ENCODE results near the gene AKR1B1.

AKR1B1 gene

GRCh38 chr7:134428942-134429341, 30.0 kb downstream of the AKR1B1 start:
- DNase-seq (ENCODE audit: extremely low spot score, insufficient read length, low read depth) = no peak
- no peak for FAIRE-seq

- DNase-seq (ENCODE audit: extremely low spot score, insufficient read length, low read depth) (no peak), FAIRE-seq (no peak)
Observed at GRCh38 chr7:134427896-134428295, 31.0 kb downstream of the AKR1B1 start.

- no peak for DNase-seq (ENCODE audit: extremely low spot score, insufficient read length, low read depth)
- no peak for FAIRE-seq
Observed at GRCh38 chr7:134425777-134426176, 33.1 kb downstream of the AKR1B1 start.

GRCh38 chr7:134422638-134423037, 36.3 kb downstream of the AKR1B1 start:
- DNase-seq (ENCODE audit: extremely low spot score, insufficient read length, low read depth) (no peak), FAIRE-seq (no peak)

GRCh38 chr7:134422008-134422407, 36.9 kb downstream of the AKR1B1 start:
- FAIRE-seq (no peak), DNase-seq (ENCODE audit: extremely low spot score, insufficient read length, low read depth) (no peak)

GRCh38 chr7:134420424-134421125, 38.3 kb downstream of the AKR1B1 start:
- DNase-seq (ENCODE audit: extremely low spot score, insufficient read length, low read depth) (no peak), FAIRE-seq (no peak)

- FAIRE-seq = no peak
- DNase-seq (ENCODE audit: extremely low spot score, insufficient read length, low read depth) = no peak
Observed at GRCh38 chr7:134419875-134420274, 39.0 kb downstream of the AKR1B1 start.

- FAIRE-seq (no peak), DNase-seq (ENCODE audit: extremely low spot score, insufficient read length, low read depth) (no peak)
Observed at GRCh38 chr7:134419085-134419484, 39.8 kb downstream of the AKR1B1 start.

- no peak for FAIRE-seq
- no peak for DNase-seq (ENCODE audit: extremely low spot score, insufficient read length, low read depth)
Observed at GRCh38 chr7:134415700-134416099, 43.2 kb downstream of the AKR1B1 start.

- FAIRE-seq = no peak
- no peak for DNase-seq (ENCODE audit: extremely low spot score, insufficient read length, low read depth)
Observed at GRCh38 chr7:134414109-134414508, 44.8 kb downstream of the AKR1B1 start.

GRCh38 chr7:134407311-134407710, 51.6 kb downstream of the AKR1B1 start:
- no peak for DNase-seq (ENCODE audit: extremely low spot score, insufficient read length, low read depth)
- no peak for FAIRE-seq

GRCh38 chr7:134406431-134406830, 52.5 kb downstream of the AKR1B1 start:
- DNase-seq (ENCODE audit: extremely low spot score, insufficient read length, low read depth) (no peak), FAIRE-seq (no peak)

GRCh38 chr7:134405299-134405698, 53.6 kb downstream of the AKR1B1 start:
- DNase-seq (ENCODE audit: extremely low spot score, insufficient read length, low read depth) (no peak), FAIRE-seq (no peak)

GRCh38 chr7:134403062-134403461, 55.8 kb downstream of the AKR1B1 start:
- FAIRE-seq (no peak), DNase-seq (ENCODE audit: extremely low spot score, insufficient read length, low read depth) (no peak)

- FAIRE-seq = no peak
- DNase-seq (ENCODE audit: extremely low spot score, insufficient read length, low read depth) = no peak
Observed at GRCh38 chr7:134400859-134401258, 58.0 kb downstream of the AKR1B1 start.

GRCh38 chr7:134396031-134396430, 62.9 kb downstream of the AKR1B1 start:
- FAIRE-seq = no peak
- no peak for DNase-seq (ENCODE audit: extremely low spot score, insufficient read length, low read depth)

GRCh38 chr7:134395604-134396003, 63.3 kb downstream of the AKR1B1 start:
- DNase-seq (ENCODE audit: extremely low spot score, insufficient read length, low read depth) = no peak
- FAIRE-seq = no peak

- no peak for FAIRE-seq
- DNase-seq (ENCODE audit: extremely low spot score, insufficient read length, low read depth) = no peak
Observed at GRCh38 chr7:134394056-134394455, 64.8 kb downstream of the AKR1B1 start.
